ENCODE results near the gene LYZL6. TPM values are rescaled to one million over a fixed set of nuclear protein-coding genes. Genes with fewer than 3 reads are reported as not detected.
A peak's percentile ranks its signal among the peaks of the same experiment; 100 is the strongest.

The LYZL6 gene
- total and polyA plus RNA-seq, 10 of the 15 experiments (the other 5 are each of a cell fraction or from before 2014, with no cell fraction given): not detected

GRCh38 chr17:35936063-35936462, 7.5 kb downstream of the LYZL6 start:
- 50% methylated on average over 5 of the region's 5 CpGs for WGBS (ENCODE audit: insufficient coverage, insufficient replicate concordance, low lambda C conversion rate, missing lambda C conversion rate)

GRCh38 chr17:35934760-35935159, 8.8 kb downstream of the LYZL6 start:
- Histone ChIP-seq H4K20me1 (ENCODE audit: control insufficient read depth, insufficient read depth) (no peaks in the 10 kb centered on the region), H3K4me1 (ENCODE audit: control insufficient read depth, insufficient read depth, low read length) (peaks cover 5% of the 10 kb centered on the region; the same call in 1 of the 2 replicates), H3K9ac (ENCODE audit: control insufficient read depth, insufficient read depth, low read length) (no peak overlapping the region), H3K4me2 (ENCODE audit: control insufficient read depth, insufficient read depth) (no peak overlapping the region), H3K27ac (ENCODE audit: control insufficient read depth, insufficient read depth) (no peak overlapping the region), H2AFZ (ENCODE audit: control insufficient read depth, low read depth, low read length) (no peak overlapping the region), H3K9me3 (replicated peaks; ENCODE audit: control insufficient read depth, insufficient read depth, low read length) (no peaks in the 10 kb centered on the region), H3K36me3 (ENCODE audit: control insufficient read depth in 2 of 2, insufficient read depth in 2 of 2, low read length in 1 of 2) (no peaks in the 10 kb centered on the region), H3K79me2 (ENCODE audit: control insufficient read depth, insufficient read depth, low read length) (no peaks in the 10 kb centered on the region), H3K27me3 (replicated peaks in 1 of 2; ENCODE audit: control insufficient read depth in 2 of 2, insufficient read depth in 2 of 2, low read length in 1 of 2) (no peaks in the 10 kb centered on the region), H3K4me3 (no peak overlapping the region)
- WGBS (ENCODE audit: insufficient coverage, insufficient replicate concordance, low lambda C conversion rate, missing lambda C conversion rate): 36% methylated on average over 10 of the region's 10 CpGs
- FAIRE-seq (no peak), DNase-seq (ENCODE audit: low read depth, low spot score) (no peak), ATAC-seq (no peak)
- in situ Hi-C loops (cut with MboI): no loop called here
- POLR2A ChIA-PET: no interaction called here
- intact Hi-C loops (cut with micrococcal nuclease; ENCODE audit: unreplicated experiment): loop anchor here (5.0 kb wide), 1 partner anchor 87 kb away; no protein-coding TSS in a partner anchor
- CTCF ChIA-PET: no interaction called here
- SMC1A ChIA-PET (ENCODE audit: uncharacterized antibody, unreplicated experiment): interaction anchor here (1.2 kb wide), 1 partner anchor 10 kb away, joined by 3 read pairs; no protein-coding TSS in a partner anchor
- no TSS peak for BruUV-seq (replicated peaks)
- RAD21 ChIA-PET (ENCODE audit: unreplicated experiment): no interaction called here
- TF ChIP-seq PRDM15 (CRISPR knock-in tag; IDR thresholded peaks at IDR 0.05) (no peak), ATF3 (IDR thresholded peaks at IDR 0.05; ENCODE audit: borderline replicate concordance, extremely low read depth, low read depth, low read length) (no peak), CEBPZ (IDR thresholded peaks at IDR 0.05; ENCODE audit: low read depth, low read length) (no peak), ZNF24 (IDR thresholded peaks at IDR 0.05) (no peak), IKZF1 (conservative IDR thresholded peaks at IDR 0.05) (no peak)

More at GRCh38 chr17:35936063-35936462, 7.5 kb downstream of the LYZL6 start:
- ATAC-seq (peak; percentile 55; the same call in 1 of the 3 replicates), FAIRE-seq (no peak), DNase-seq (ENCODE audit: low read depth, low spot score) (no peak)
- Histone ChIP-seq H3K79me2 (ENCODE audit: control insufficient read depth, insufficient read depth, low read length) (no peaks in the 10 kb centered on the region), H4K20me1 (ENCODE audit: control insufficient read depth, insufficient read depth) (no peaks in the 10 kb centered on the region), H3K4me3 (no peak overlapping the region), H3K9ac (ENCODE audit: control insufficient read depth, insufficient read depth, low read length) (no peak overlapping the region), H3K36me3 (ENCODE audit: control insufficient read depth in 2 of 2, insufficient read depth in 2 of 2, low read length in 1 of 2) (no peaks in the 10 kb centered on the region), H3K27me3 (replicated peaks in 1 of 2; ENCODE audit: control insufficient read depth in 2 of 2, insufficient read depth in 2 of 2, low read length in 1 of 2) (no peaks in the 10 kb centered on the region), H2AFZ (ENCODE audit: control insufficient read depth, low read depth, low read length) (no peak overlapping the region; the same call in 1 of the 2 replicates), H3K9me3 (replicated peaks; ENCODE audit: control insufficient read depth, insufficient read depth, low read length) (no peaks in the 10 kb centered on the region), H3K4me1 (ENCODE audit: control insufficient read depth, insufficient read depth, low read length) (0 out of 2 replicates have a peak, but pooled peaks cover under 1% of the 10 kb centered on the region), H3K4me2 (ENCODE audit: control insufficient read depth, insufficient read depth) (no peak overlapping the region), H3K27ac (ENCODE audit: control insufficient read depth, insufficient read depth) (no peak overlapping the region)
- BruUV-seq (replicated peaks): no TSS peak
- in situ Hi-C loops (cut with MboI): no loop called here
- ChIA-PET POLR2A (no interaction called here), RAD21 (ENCODE audit: unreplicated experiment) (no interaction called here), SMC1A (ENCODE audit: uncharacterized antibody, unreplicated experiment) (no interaction called here), CTCF (no interaction called here)
- TF ChIP-seq NFYB (IDR thresholded peaks at IDR 0.05; ENCODE audit: insufficient read depth, low read depth, low read length): peak; percentile 31; the same call in 1 of the 2 replicates
- no peak for TF ChIP-seq CHD1 (IDR thresholded peaks at IDR 0.05; ENCODE audit: low read depth, low read length)
- 0 out of 2 replicates have a peak, but pooled peaks have one; percentile 45 for TF ChIP-seq YY1 (IDR thresholded peaks at IDR 0.05; ENCODE audit: low read depth, low read length)
- intact Hi-C loops (cut with micrococcal nuclease; ENCODE audit: unreplicated experiment): no loop called here
